Fibroblast of peridontal ligament (primary cell): ENCODE measurements around the gene TMTC4.
"Not testable (repeated sequence)": the region's sequence is repeated elsewhere in the genome, so short reads cannot be mapped to it uniquely, and the experiment has no call there.

Experiments
- DNase-seq: peaks from one replicate; pipeline ENCODE4 v3.0.0-alpha.2; 2010; ENCODE audit errors: extremely low read depth

Gene TMTC4

GRCh38 chr13:100674572-100674871 lies at the start of gene TMTC4:
TSS of gene TMTC4 (minus strand) at chr13:100674795. CDS start at chr13:100670362, 4,433 bp downstream.
- no peak for DNase-seq

GRCh38 chr13:100722517-100722916 lies 47.9 kb upstream of the TMTC4 start:
- DNase-seq = no peak

- DNase-seq = peak; percentile 70
Observed at GRCh38 chr13:100721885-100722512, 47.4 kb upstream of the TMTC4 start.

GRCh38 chr13:100715604-100716003 lies 41.0 kb upstream of the TMTC4 start:
- no peak for DNase-seq

GRCh38 chr13:100714478-100714877 lies 39.9 kb upstream of the TMTC4 start:
- DNase-seq = no peak

GRCh38 chr13:100710176-100710575 lies 35.6 kb upstream of the TMTC4 start:
- no peak for DNase-seq

GRCh38 chr13:100707818-100708740 lies 33.5 kb upstream of the TMTC4 start:
- no peak for DNase-seq

GRCh38 chr13:100698331-100698730 lies 23.7 kb upstream of the TMTC4 start:
- DNase-seq = not testable (repeated sequence)

GRCh38 chr13:100695509-100695773 lies 20.8 kb upstream of the TMTC4 start:
- no peak for DNase-seq

- peak; percentile 59 for DNase-seq
Observed at GRCh38 chr13:100694722-100695508, 20.3 kb upstream of the TMTC4 start.

GRCh38 chr13:100689191-100689590 lies 14.6 kb upstream of the TMTC4 start:
- DNase-seq = no peak

GRCh38 chr13:100680131-100680530 lies 5.5 kb upstream of the TMTC4 start:
- DNase-seq = no peak

- DNase-seq = not testable (repeated sequence)
Observed at GRCh38 chr13:100677128-100677527, 2.5 kb upstream of the TMTC4 start.

- DNase-seq = no peak
Observed at GRCh38 chr13:100675661-100676129, 1.1 kb upstream of the TMTC4 start.

- peak; percentile 94 for DNase-seq
Observed at GRCh38 chr13:100674872-100675660, 471 bp upstream of the TMTC4 start.

- peak; percentile 83 for DNase-seq
Observed at GRCh38 chr13:100673713-100674571, 653 bp downstream of the TMTC4 start.

- DNase-seq = no peak
Observed at GRCh38 chr13:100673376-100673712, 1.3 kb downstream of the TMTC4 start.

- DNase-seq = no peak
Observed at GRCh38 chr13:100671389-100672182, 3.0 kb downstream of the TMTC4 start.

GRCh38 chr13:100668408-100668807 lies 6.2 kb downstream of the TMTC4 start:
- peak; percentile 55 for DNase-seq

GRCh38 chr13:100667894-100668293 lies 6.7 kb downstream of the TMTC4 start:
- DNase-seq = no peak
